H1 (cell line): ENCODE results near the gene ASH1L. TPM values are rescaled to one million over a fixed set of nuclear protein-coding genes. Genes with fewer than 3 reads are reported as not detected.

Source experiments
- CBX8 ChIP-seq: fragments of 300-800, 300-1000 bp; sonication (generic); IDR thresholded peaks from 2 replicates; pipeline ENCODE4 v1.7.1; 2016; ENCODE audit warnings: low read depth, low read length, borderline replicate concordance
- KDM5A ChIP-seq: fragments of 200-600 bp; IDR thresholded peaks from 2 replicates; pipeline ENCODE4 v1.7.1; 2012; ENCODE audit warnings: mild to moderate bottlenecking, low read length, inconsistent platforms, mixed read lengths
- RAD21 ChIP-seq, 2 experiments: IDR thresholded peaks in 1 of 2; conservative IDR thresholded peaks in 1 of 2; 2 replicates each; pipeline ENCODE4 v1.6.1; 2011; ENCODE audit warnings: low read depth in 2 of 2, low read length in 2 of 2, improper control_type of control experiment in 1 of 2, inconsistent platforms in 1 of 2, mild to moderate bottlenecking in 1 of 2, moderate library complexity in 1 of 2
- RBBP5 ChIP-seq: IDR thresholded peaks from 2 replicates; pipeline ENCODE4 v1.7.1; 2012; ENCODE audit warnings: low read depth, mild to moderate bottlenecking, inconsistent platforms, low read length, moderate library complexity, borderline replicate concordance
- RXRA ChIP-seq: IDR thresholded peaks from 2 replicates; pipeline ENCODE4 v1.6.1; 2011; ENCODE audit warnings: low read depth, mild to moderate bottlenecking, low read length, moderate library complexity; ENCODE audit not compliant: insufficient read depth
- SP4 ChIP-seq: IDR thresholded peaks from 2 replicates; pipeline ENCODE4 v1.6.1; 2012; ENCODE audit warnings: low read length, inconsistent platforms
- TBP ChIP-seq: IDR thresholded peaks from 2 replicates; pipeline ENCODE4 v1.6.1; 2011; ENCODE audit warnings: low read depth, low read length, improper control_type of control experiment
- polyA plus RNA-seq, 7 experiments: library from polyadenylated mRNA; depleted of rRNA in 3 of 7; stranded (reverse) in 5 of 7; unstranded in 2 of 7; fragments of >200 nt in 5 of 7; fragments of 200-250 nt in 2 of 7; gene quantifications; 1 replicate in 5 of 7; 2 replicates in 1 of 7; 4 replicates in 1 of 7; pipeline versions ENCODE4 v1.2.1 to v1.2.3, GENCODE V29; 2011 to 2013; ENCODE audit warnings: missing spikeins in 2 of 7, mixed read lengths in 2 of 7
- total RNA-seq: library from RNA; stranded (reverse); fragmentation: NEBNext Ultra II Directional; extraction: Animal tissue kit (Norgen Biotek cat#: 25700); gene quantifications from 2 replicates; pipeline ENCODE4 v1.2.1, GENCODE V29; 2021
- TF ChIP-seq, protein P1 (sequence below): fragments of 300-600 bp; sonication (generic); IDR thresholded peaks from 2 replicates; pipeline ENCODE4 v1.7.1; 2012; ENCODE audit warnings: low read length, moderate library complexity, mild to moderate bottlenecking, inconsistent platforms; ENCODE audit not compliant: insufficient replicate concordance
- TF ChIP-seq, protein P2 (sequence below): IDR thresholded peaks from 2 replicates; pipeline ENCODE4 v1.6.1; 2011; ENCODE audit warnings: low read depth, mild to moderate bottlenecking, low read length; ENCODE audit not compliant: insufficient read depth
- TF ChIP-seq, protein P3 (sequence below): IDR thresholded peaks from 2 replicates; pipeline ENCODE4 v1.6.1; 2011; ENCODE audit warnings: low read length, improper control_type of control experiment

The ASH1L gene
- total and polyA plus RNA-seq, 2 of the 8 experiments (the other 6 are each of a cell fraction or from before 2014, with no cell fraction given), result 7.5 to 27.6 TPM

DNA sequence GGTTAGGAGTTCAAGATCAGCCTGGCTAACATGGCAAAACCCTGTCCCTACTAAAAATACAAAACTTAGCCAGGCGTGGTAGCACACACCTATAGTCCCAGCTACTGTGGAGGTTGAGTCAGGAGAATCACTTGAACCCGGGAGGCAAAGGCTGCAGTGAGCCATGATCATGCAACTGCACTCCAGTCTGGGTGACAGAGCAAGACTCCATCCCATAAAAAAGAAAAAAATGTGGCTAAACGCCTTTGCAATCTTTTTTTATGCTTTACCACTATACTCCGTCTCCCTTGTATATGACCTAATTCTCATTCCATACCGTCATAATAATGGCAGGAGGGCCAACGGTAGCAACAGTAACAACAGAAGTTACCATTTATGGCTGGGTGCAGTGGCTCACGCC, 109.5 kb downstream of the ASH1L start (continued):
- TF ChIP-seq, protein P1, sequence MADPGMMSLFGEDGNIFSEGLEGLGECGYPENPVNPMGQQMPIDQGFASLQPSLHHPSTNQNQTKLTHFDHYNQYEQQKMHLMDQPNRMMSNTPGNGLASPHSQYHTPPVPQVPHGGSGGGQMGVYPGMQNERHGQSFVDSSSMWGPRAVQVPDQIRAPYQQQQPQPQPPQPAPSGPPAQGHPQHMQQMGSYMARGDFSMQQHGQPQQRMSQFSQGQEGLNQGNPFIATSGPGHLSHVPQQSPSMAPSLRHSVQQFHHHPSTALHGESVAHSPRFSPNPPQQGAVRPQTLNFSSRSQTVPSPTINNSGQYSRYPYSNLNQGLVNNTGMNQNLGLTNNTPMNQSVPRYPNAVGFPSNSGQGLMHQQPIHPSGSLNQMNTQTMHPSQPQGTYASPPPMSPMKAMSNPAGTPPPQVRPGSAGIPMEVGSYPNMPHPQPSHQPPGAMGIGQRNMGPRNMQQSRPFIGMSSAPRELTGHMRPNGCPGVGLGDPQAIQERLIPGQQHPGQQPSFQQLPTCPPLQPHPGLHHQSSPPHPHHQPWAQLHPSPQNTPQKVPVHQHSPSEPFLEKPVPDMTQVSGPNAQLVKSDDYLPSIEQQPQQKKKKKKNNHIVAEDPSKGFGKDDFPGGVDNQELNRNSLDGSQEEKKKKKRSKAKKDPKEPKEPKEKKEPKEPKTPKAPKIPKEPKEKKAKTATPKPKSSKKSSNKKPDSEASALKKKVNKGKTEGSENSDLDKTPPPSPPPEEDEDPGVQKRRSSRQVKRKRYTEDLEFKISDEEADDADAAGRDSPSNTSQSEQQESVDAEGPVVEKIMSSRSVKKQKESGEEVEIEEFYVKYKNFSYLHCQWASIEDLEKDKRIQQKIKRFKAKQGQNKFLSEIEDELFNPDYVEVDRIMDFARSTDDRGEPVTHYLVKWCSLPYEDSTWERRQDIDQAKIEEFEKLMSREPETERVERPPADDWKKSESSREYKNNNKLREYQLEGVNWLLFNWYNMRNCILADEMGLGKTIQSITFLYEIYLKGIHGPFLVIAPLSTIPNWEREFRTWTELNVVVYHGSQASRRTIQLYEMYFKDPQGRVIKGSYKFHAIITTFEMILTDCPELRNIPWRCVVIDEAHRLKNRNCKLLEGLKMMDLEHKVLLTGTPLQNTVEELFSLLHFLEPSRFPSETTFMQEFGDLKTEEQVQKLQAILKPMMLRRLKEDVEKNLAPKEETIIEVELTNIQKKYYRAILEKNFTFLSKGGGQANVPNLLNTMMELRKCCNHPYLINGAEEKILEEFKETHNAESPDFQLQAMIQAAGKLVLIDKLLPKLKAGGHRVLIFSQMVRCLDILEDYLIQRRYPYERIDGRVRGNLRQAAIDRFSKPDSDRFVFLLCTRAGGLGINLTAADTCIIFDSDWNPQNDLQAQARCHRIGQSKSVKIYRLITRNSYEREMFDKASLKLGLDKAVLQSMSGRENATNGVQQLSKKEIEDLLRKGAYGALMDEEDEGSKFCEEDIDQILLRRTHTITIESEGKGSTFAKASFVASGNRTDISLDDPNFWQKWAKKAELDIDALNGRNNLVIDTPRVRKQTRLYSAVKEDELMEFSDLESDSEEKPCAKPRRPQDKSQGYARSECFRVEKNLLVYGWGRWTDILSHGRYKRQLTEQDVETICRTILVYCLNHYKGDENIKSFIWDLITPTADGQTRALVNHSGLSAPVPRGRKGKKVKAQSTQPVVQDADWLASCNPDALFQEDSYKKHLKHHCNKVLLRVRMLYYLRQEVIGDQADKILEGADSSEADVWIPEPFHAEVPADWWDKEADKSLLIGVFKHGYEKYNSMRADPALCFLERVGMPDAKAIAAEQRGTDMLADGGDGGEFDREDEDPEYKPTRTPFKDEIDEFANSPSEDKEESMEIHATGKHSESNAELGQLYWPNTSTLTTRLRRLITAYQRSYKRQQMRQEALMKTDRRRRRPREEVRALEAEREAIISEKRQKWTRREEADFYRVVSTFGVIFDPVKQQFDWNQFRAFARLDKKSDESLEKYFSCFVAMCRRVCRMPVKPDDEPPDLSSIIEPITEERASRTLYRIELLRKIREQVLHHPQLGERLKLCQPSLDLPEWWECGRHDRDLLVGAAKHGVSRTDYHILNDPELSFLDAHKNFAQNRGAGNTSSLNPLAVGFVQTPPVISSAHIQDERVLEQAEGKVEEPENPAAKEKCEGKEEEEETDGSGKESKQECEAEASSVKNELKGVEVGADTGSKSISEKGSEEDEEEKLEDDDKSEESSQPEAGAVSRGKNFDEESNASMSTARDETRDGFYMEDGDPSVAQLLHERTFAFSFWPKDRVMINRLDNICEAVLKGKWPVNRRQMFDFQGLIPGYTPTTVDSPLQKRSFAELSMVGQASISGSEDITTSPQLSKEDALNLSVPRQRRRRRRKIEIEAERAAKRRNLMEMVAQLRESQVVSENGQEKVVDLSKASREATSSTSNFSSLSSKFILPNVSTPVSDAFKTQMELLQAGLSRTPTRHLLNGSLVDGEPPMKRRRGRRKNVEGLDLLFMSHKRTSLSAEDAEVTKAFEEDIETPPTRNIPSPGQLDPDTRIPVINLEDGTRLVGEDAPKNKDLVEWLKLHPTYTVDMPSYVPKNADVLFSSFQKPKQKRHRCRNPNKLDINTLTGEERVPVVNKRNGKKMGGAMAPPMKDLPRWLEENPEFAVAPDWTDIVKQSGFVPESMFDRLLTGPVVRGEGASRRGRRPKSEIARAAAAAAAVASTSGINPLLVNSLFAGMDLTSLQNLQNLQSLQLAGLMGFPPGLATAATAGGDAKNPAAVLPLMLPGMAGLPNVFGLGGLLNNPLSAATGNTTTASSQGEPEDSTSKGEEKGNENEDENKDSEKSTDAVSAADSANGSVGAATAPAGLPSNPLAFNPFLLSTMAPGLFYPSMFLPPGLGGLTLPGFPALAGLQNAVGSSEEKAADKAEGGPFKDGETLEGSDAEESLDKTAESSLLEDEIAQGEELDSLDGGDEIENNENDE, result no peak
- TF ChIP-seq TBP (no peak), RXRA (no peak), RBBP5 (no peak), RAD21 (IDR thresholded peaks at IDR 0.05 in 1 of 2, conservative IDR thresholded peaks at IDR 0.05 in 1 of 2; ENCODE audit: low read depth in 2 of 2, low read length in 2 of 2) (no peak), CBX8 (no peak), SP4 (no peak), KDM5A (no peak)
- TF ChIP-seq, protein P2, sequence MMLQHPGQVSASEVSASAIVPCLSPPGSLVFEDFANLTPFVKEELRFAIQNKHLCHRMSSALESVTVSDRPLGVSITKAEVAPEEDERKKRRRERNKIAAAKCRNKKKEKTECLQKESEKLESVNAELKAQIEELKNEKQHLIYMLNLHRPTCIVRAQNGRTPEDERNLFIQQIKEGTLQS, result no peak
- TF ChIP-seq, protein P3, sequence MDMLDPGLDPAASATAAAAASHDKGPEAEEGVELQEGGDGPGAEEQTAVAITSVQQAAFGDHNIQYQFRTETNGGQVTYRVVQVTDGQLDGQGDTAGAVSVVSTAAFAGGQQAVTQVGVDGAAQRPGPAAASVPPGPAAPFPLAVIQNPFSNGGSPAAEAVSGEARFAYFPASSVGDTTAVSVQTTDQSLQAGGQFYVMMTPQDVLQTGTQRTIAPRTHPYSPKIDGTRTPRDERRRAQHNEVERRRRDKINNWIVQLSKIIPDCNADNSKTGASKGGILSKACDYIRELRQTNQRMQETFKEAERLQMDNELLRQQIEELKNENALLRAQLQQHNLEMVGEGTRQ, result no peak
